ENCODE measurements around the gene CREBBP. TPM values are rescaled to one million over a fixed set of nuclear protein-coding genes. Genes with fewer than 3 reads are reported as not detected.

The CREBBP gene
- total RNA-seq, 1 donor, result 28.2 TPM

GRCh38 chr16:3752984-3753383 is 127.5 kb downstream of the CREBBP start:
- no peak overlapping the region for H3K4me2 ChIP-seq (ENCODE audit: insufficient read depth, low read length)
- H3K27ac ChIP-seq (ENCODE audit: low read depth, low read length), result no peak overlapping the region
- no peak for DNase-seq (ENCODE audit: insufficient read length, low spot score, missing footprints)
- H3K9me3 ChIP-seq (ENCODE audit: low read depth, low read length), result no peaks in the 10 kb centered on the region
- H3K36me3 ChIP-seq (ENCODE audit: insufficient read depth, low read length), result peaks cover 42% of the 10 kb centered on the region
- no peaks in the 10 kb centered on the region for H3K27me3 ChIP-seq (ENCODE audit: insufficient read depth, low read length)
- no peak overlapping the region for H3K4me3 ChIP-seq (ENCODE audit: insufficient read depth, low read length)
- peaks cover 21% of the 10 kb centered on the region for H4K20me1 ChIP-seq (ENCODE audit: insufficient read depth, low read length)
- TF ChIP-seq CTCF (IDR thresholded peaks at IDR 0.05; ENCODE audit: extremely low read depth, low read depth, low read length), result no peak
- H2AFZ ChIP-seq (ENCODE audit: low read length), result no peak overlapping the region
- H3K4me1 ChIP-seq (ENCODE audit: insufficient read depth, low read length), result peaks cover 19% of the 10 kb centered on the region
- peaks cover 40% of the 10 kb centered on the region for H3K79me2 ChIP-seq (ENCODE audit: insufficient read depth, low read length)

- Histone ChIP-seq H3K36me3 (ENCODE audit: insufficient read depth, low read length) (peaks cover 36% of the 10 kb centered on the region), H3K27me3 (ENCODE audit: insufficient read depth, low read length) (no peaks in the 10 kb centered on the region), H3K4me1 (ENCODE audit: insufficient read depth, low read length) (peaks cover 19% of the 10 kb centered on the region), H3K79me2 (ENCODE audit: insufficient read depth, low read length) (peaks cover 38% of the 10 kb centered on the region), H3K4me3 (ENCODE audit: insufficient read depth, low read length) (no peak overlapping the region), H3K4me2 (ENCODE audit: insufficient read depth, low read length) (no peak overlapping the region), H4K20me1 (ENCODE audit: insufficient read depth, low read length) (peaks cover 21% of the 10 kb centered on the region), H3K9me3 (ENCODE audit: low read depth, low read length) (no peaks in the 10 kb centered on the region), H2AFZ (ENCODE audit: low read length) (no peak overlapping the region), H3K27ac (ENCODE audit: low read depth, low read length) (no peak overlapping the region)
- TF ChIP-seq CTCF (IDR thresholded peaks at IDR 0.05; ENCODE audit: extremely low read depth, low read depth, low read length), result no peak
- DNase-seq (ENCODE audit: insufficient read length, low spot score, missing footprints), result no peak
These were observed 128.6 kb downstream of the CREBBP start for GRCh38 chr16:3751878-3752277.

GRCh38 chr16:3748307-3748706 is 132.2 kb downstream of the CREBBP start:
- Histone ChIP-seq H3K79me2 (ENCODE audit: insufficient read depth, low read length) (peaks cover 33% of the 10 kb centered on the region), H3K4me1 (ENCODE audit: insufficient read depth, low read length) (peaks cover 9% of the 10 kb centered on the region), H3K9me3 (ENCODE audit: low read depth, low read length) (no peaks in the 10 kb centered on the region), H3K36me3 (ENCODE audit: insufficient read depth, low read length) (peaks cover 57% of the 10 kb centered on the region), H3K27ac (ENCODE audit: low read depth, low read length) (no peak overlapping the region), H3K4me3 (ENCODE audit: insufficient read depth, low read length) (no peak overlapping the region), H4K20me1 (ENCODE audit: insufficient read depth, low read length) (peaks cover 25% of the 10 kb centered on the region), H3K27me3 (ENCODE audit: insufficient read depth, low read length) (no peaks in the 10 kb centered on the region), H2AFZ (ENCODE audit: low read length) (no peak overlapping the region), H3K4me2 (ENCODE audit: insufficient read depth, low read length) (no peak overlapping the region)
- DNase-seq (ENCODE audit: insufficient read length, low spot score, missing footprints), result peak; percentile 46
- no peak for TF ChIP-seq CTCF (IDR thresholded peaks at IDR 0.05; ENCODE audit: extremely low read depth, low read depth, low read length)

DNA sequence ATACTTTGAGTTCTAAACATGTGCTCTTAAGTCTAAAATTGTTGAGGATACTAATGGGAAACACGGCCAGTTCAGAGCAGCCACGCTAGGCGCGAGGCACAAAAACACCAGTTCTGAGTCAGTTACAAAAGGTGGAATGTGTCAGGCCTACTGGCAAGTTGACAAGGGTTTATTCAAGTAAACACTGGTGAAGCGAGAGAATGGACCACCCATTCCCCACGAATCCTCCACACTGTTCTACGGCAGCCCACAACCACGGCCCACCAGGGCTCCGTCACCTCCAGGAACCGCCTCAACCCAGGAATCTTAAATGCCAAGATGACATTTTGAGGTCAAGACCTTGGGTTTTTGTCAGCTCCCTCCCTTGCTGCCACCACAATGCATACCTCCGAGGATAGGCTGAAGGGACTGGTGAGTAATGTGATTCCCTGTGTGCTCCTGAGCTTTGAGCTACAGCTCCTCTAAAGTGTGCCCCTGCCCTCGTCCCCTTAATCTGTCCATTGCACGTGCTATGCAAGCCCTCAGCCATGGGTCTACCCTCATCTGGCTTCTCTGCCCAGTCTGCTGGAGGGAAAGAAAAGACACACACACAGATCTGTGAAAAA is 134.7 kb downstream of the CREBBP start:
- peaks cover 24% of the 10 kb centered on the region for H4K20me1 ChIP-seq (ENCODE audit: insufficient read depth, low read length)
- H3K79me2 ChIP-seq (ENCODE audit: insufficient read depth, low read length), result peaks cover 17% of the 10 kb centered on the region
- H3K27me3 ChIP-seq (ENCODE audit: insufficient read depth, low read length), result no peaks in the 10 kb centered on the region
- peaks cover 9% of the 10 kb centered on the region for H3K4me1 ChIP-seq (ENCODE audit: insufficient read depth, low read length)
- TF ChIP-seq CTCF (IDR thresholded peaks at IDR 0.05; ENCODE audit: extremely low read depth, low read depth, low read length), result no peak
- peaks cover 72% of the 10 kb centered on the region for H3K36me3 ChIP-seq (ENCODE audit: insufficient read depth, low read length)
- H3K4me2 ChIP-seq (ENCODE audit: insufficient read depth, low read length), result no peak overlapping the region
- H3K27ac ChIP-seq (ENCODE audit: low read depth, low read length), result peak overlapping the region; percentile 12
- H2AFZ ChIP-seq (ENCODE audit: low read length), result no peak overlapping the region
- no peaks in the 10 kb centered on the region for H3K9me3 ChIP-seq (ENCODE audit: low read depth, low read length)
- DNase-seq (ENCODE audit: insufficient read length, low spot score, missing footprints), result peak; percentile 35
- H3K4me3 ChIP-seq (ENCODE audit: insufficient read depth, low read length), result no peak overlapping the region

Measured in osteoblast (primary cell).